Psoas muscle (tissue), 8 donors: ENCODE data around the gene C1S. TPM values are rescaled to one million over a fixed set of nuclear protein-coding genes. Genes with fewer than 3 reads are reported as not detected.

Experiments used
- ATAC-seq, 4 donors: fragments of 200-7000 bp; cut with Tn5 transposase; one replicate each; pipeline ENCODE4 v1.9.1; 2020; ENCODE audit warnings: moderate library complexity in 3 of 4, mild to moderate bottlenecking in 2 of 4
- DNase-seq, 2 donors: peaks; one replicate each; pipeline ENCODE4 v3.0.0-alpha.2; 2020
- H3K27ac ChIP-seq: fragments of 200-600 bp; one replicate; pipeline ENCODE4 v1.8.0; 2022
- H3K27me3 ChIP-seq, 3 donors: fragments of 200-600 bp in 1 of 3; one replicate each; pipeline versions ENCODE4 v1.6.1 to v1.8.0; 2013 to 2022; ENCODE audit warnings: low read length in 2 of 3, mild to moderate bottlenecking in 2 of 3, moderate library complexity in 1 of 3; ENCODE audit not compliant: insufficient read depth in 3 of 3
- H3K36me3 ChIP-seq, 2 donors: fragments of 200-600 bp in 1 of 2; one replicate each; pipeline versions ENCODE4 v1.6.1 to v1.8.0; 2013 to 2022; ENCODE audit warnings: low read depth in 1 of 2, mild to moderate bottlenecking in 1 of 2, moderate library complexity in 1 of 2; ENCODE audit not compliant: insufficient read depth in 1 of 2
- H3K4me1 ChIP-seq: fragments of 200-600 bp; one replicate; pipeline ENCODE4 v1.8.0; 2022
- H3K4me3 ChIP-seq: fragments of 200-600 bp; one replicate; pipeline ENCODE4 v1.8.0; 2022; ENCODE audit warnings: mild to moderate bottlenecking
- H3K9me3 ChIP-seq: fragments of 200-600 bp; one replicate; pipeline ENCODE4 v1.8.0; 2022
- WGBS, 3 donors: extraction: QIAGEN DNeasy Blood & Tissue Kit; methylation state at CpG; one replicate each; pipeline versions ENCODE4 v1.1.6 to v1.1.7; 2013; 5-methylcytosine and 5-hydroxymethylcytosine counted together
- intact Hi-C, 2 donors: fragments of 100-400 bp; cut with DNase I; formaldehyde crosslinking; loops; one replicate each; pipeline versions ENCODE4 v1.11.0 to v1.14.2; 2022
- polyA plus RNA-seq, 3 donors: library from polyadenylated mRNA; stranded (reverse); fragments of 200-250 nt; gene quantifications; one replicate each; pipeline ENCODE4 v1.2.3, GENCODE V29; 2013
- total RNA-seq, 4 donors: library from RNA; stranded (reverse); fragmentation: NEBNext Ultra II Directional in 2 of 4; extraction: Animal tissue kit (Norgen Biotek cat#: 25700) in 2 of 4; gene quantifications; one replicate each; pipeline versions ENCODE4 v1.2.1 to v1.2.4, GENCODE V29; 2021 to 2023
- TF ChIP-seq, protein P1 (sequence below): fragments of 200-600 bp; IDR thresholded peaks from one replicate; pipeline ENCODE4 v1.8.0; 2022; ENCODE audit warnings: antibody characterized with exemption
- donor health status: healthy with polysubstance abuse.
- donor health status: DM: no; HTN: no; CAD: no; lungs with moderate emphysema.
- donor health status: Bipolar disorder and iron deficiency.
- donor health status: healthy.
- donor health status: DM: yes; HTN: yes; CAD: no.
- donor health status: DM: no; HTN: no; CAD: no.
- donor health status: DM: no; HTN: no; CAD: no.
- donor health status: DM: yes; HTN: yes; CAD: no.

The C1S gene
- total and polyA plus RNA-seq, 7 donors = 35.9 to 98.5 (median 49.0) TPM

DNA sequence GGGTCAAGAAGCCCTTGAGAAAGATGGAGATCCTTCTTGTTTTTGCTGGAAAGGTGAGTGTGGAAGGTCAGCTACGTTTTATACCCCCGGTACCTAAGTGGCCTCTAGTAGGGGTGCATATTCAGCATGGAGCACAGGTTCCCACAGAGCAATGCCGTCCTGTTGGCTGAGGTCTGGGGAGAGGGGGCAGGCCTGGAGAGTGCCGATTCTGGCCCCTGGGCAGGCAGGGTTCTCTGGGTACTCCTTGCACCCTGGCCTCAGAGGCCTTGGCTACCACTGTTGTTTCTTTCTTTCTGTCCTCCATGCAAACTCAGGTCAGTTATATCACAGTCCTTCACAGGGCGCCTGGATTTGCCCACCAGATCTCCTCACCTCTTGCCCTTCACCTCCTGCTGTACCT, 59.6 kb downstream of the C1S start:
- H3K27me3 ChIP-seq = no peaks in the 10 kb centered on the region
- no peaks in the 10 kb centered on the region for H3K36me3 ChIP-seq
- H3K9me3 ChIP-seq = no peaks in the 10 kb centered on the region
- TF ChIP-seq, protein P1, sequence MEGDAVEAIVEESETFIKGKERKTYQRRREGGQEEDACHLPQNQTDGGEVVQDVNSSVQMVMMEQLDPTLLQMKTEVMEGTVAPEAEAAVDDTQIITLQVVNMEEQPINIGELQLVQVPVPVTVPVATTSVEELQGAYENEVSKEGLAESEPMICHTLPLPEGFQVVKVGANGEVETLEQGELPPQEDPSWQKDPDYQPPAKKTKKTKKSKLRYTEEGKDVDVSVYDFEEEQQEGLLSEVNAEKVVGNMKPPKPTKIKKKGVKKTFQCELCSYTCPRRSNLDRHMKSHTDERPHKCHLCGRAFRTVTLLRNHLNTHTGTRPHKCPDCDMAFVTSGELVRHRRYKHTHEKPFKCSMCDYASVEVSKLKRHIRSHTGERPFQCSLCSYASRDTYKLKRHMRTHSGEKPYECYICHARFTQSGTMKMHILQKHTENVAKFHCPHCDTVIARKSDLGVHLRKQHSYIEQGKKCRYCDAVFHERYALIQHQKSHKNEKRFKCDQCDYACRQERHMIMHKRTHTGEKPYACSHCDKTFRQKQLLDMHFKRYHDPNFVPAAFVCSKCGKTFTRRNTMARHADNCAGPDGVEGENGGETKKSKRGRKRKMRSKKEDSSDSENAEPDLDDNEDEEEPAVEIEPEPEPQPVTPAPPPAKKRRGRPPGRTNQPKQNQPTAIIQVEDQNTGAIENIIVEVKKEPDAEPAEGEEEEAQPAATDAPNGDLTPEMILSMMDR = no peak
- intact Hi-C loops = no loop called here
- peaks cover 4% of the 10 kb centered on the region for H3K4me1 ChIP-seq
- H3K4me3 ChIP-seq = no peak overlapping the region
- DNase-seq (no peak), ATAC-seq (no peak)
- WGBS, 3 donors = 78 to 86% (median 83%) methylated on average over 5 of the region's 5 CpGs
- no peak overlapping the region for H3K27ac ChIP-seq

Other genes with a start within 250 kb of the C1S start
- gene GPR162, start 238.9 kb upstream of the C1S start, total RNA-seq = 1 to 10 TPM in 3 of 4 donors, under 1 TPM in 1; 0.50 to 2.8 (median 1.2) TPM
- 1 to 10 TPM in 1 of 3 donors, under 1 TPM in 2; 0.60 to 1.8 (median 0.61) TPM for gene GPR162, start 238.9 kb upstream of the C1S start, polyA plus RNA-seq
- 1 to 10 TPM; 1.3 to 4.2 (median 3.2) TPM for gene P3H3, start 232.3 kb upstream of the C1S start, total RNA-seq
- gene P3H3, start 232.3 kb upstream of the C1S start, polyA plus RNA-seq = 1 to 10 TPM in 2 of 3 donors, under 1 TPM in 1; 0.87 to 1.2 (median 1.1) TPM
- gene GNB3, start 219.8 kb upstream of the C1S start, total RNA-seq = under 1 TPM; 0.23 to 0.69 (median 0.33) TPM
- gene GNB3, start 219.8 kb upstream of the C1S start, polyA plus RNA-seq = under 1 TPM; 0.13 to 0.60 (median 0.13) TPM
- 1 to 10 TPM in 1 of 4 donors, under 1 TPM in 2, not detected in 1; 0.79 to 1.1 (median 0.92) TPM for gene CDCA3, start 209.4 kb upstream of the C1S start, total RNA-seq
- 1 to 10 TPM in 1 of 3 donors, under 1 TPM in 2; 0.21 to 3.3 (median 0.56) TPM for gene CDCA3, start 209.4 kb upstream of the C1S start, polyA plus RNA-seq
- gene USP5, start 208.6 kb upstream of the C1S start, total RNA-seq = 100 to 1,000 TPM in 3 of 4 donors, 10 to 100 TPM in 1; 98.1 to 127 (median 112) TPM
- 10 to 100 TPM; 43.1 to 85.1 (median 49.5) TPM for gene USP5, start 208.6 kb upstream of the C1S start, polyA plus RNA-seq
- gene TPI1, start 193.2 kb upstream of the C1S start, total RNA-seq = 100 to 1,000 TPM; 537 to 822 (median 624) TPM
- 100 to 1,000 TPM; 588 to 952 (median 847) TPM for gene TPI1, start 193.2 kb upstream of the C1S start, polyA plus RNA-seq
- gene SPSB2, start 187.4 kb upstream of the C1S start, total RNA-seq = 1 to 10 TPM; 2.4 to 4.5 (median 3.2) TPM
- gene SPSB2, start 187.4 kb upstream of the C1S start, polyA plus RNA-seq = 10 to 100 TPM in 1 of 3 donors, 1 to 10 TPM in 2; 4.3 to 10.2 (median 6.7) TPM
- gene LRRC23, start 155.9 kb upstream of the C1S start, total RNA-seq = 10 to 100 TPM; 10.2 to 14.9 (median 12.5) TPM
- 10 to 100 TPM in 2 of 3 donors, 1 to 10 TPM in 1; 9.5 to 29.0 (median 14.3) TPM for gene LRRC23, start 155.9 kb upstream of the C1S start, polyA plus RNA-seq
- gene ENO2, start 146.1 kb upstream of the C1S start, total RNA-seq = 1 to 10 TPM; 2.0 to 4.6 (median 2.3) TPM
- gene ENO2, start 146.1 kb upstream of the C1S start, polyA plus RNA-seq = 1 to 10 TPM; 1.4 to 2.0 (median 1.8) TPM
- gene ATN1, start 132.8 kb upstream of the C1S start, total RNA-seq = 10 to 100 TPM; 43.3 to 55.8 (median 50.9) TPM
- 10 to 100 TPM; 24.9 to 46.0 (median 33.7) TPM for gene ATN1, start 132.8 kb upstream of the C1S start, polyA plus RNA-seq
- gene RNU7-1, start 116.9 kb upstream of the C1S start, total RNA-seq = not detected
- gene RNU7-1, start 116.9 kb upstream of the C1S start, polyA plus RNA-seq = not detected
- 100 to 1,000 TPM in 2 of 4 donors, 10 to 100 TPM in 2; 80.4 to 110 (median 95.6) TPM for gene C12orf57, start 116.7 kb upstream of the C1S start, total RNA-seq
- 100 to 1,000 TPM; 223 to 269 (median 247) TPM for gene C12orf57, start 116.7 kb upstream of the C1S start, polyA plus RNA-seq
- gene PTPN6, start 109.4 kb upstream of the C1S start, total RNA-seq = 1 to 10 TPM; 3.6 to 7.6 (median 4.6) TPM
- gene PTPN6, start 109.4 kb upstream of the C1S start, polyA plus RNA-seq = 1 to 10 TPM; 1.3 to 2.6 (median 2.1) TPM
- 100 to 1,000 TPM; 137 to 278 (median 180) TPM for gene PHB2, start 90.1 kb upstream of the C1S start, total RNA-seq
- gene PHB2, start 90.1 kb upstream of the C1S start, polyA plus RNA-seq = 100 to 1,000 TPM; 176 to 381 (median 208) TPM
- gene EMG1, start 89.8 kb upstream of the C1S start, total RNA-seq = 10 to 100 TPM; 30.1 to 59.4 (median 44.8) TPM
- 10 to 100 TPM; 26.6 to 66.5 (median 50.4) TPM for gene EMG1, start 89.8 kb upstream of the C1S start, polyA plus RNA-seq
- gene LPCAT3, start 42.2 kb upstream of the C1S start, total RNA-seq = 10 to 100 TPM; 24.0 to 56.5 (median 41.6) TPM
- gene LPCAT3, start 42.2 kb upstream of the C1S start, polyA plus RNA-seq = 10 to 100 TPM; 13.9 to 26.2 (median 17.4) TPM
- gene C1R, start 31.7 kb downstream of the C1S start, total RNA-seq = 10 to 100 TPM; 63.2 to 70.9 (median 68.1) TPM
- 10 to 100 TPM; 32.4 to 58.4 (median 44.5) TPM for gene C1R, start 31.7 kb downstream of the C1S start, polyA plus RNA-seq
- 10 to 100 TPM; 14.6 to 17.0 (median 15.5) TPM for gene C1RL, start 48.5 kb downstream of the C1S start, total RNA-seq
- 1 to 10 TPM; 2.7 to 6.2 (median 5.1) TPM for gene C1RL, start 48.5 kb downstream of the C1S start, polyA plus RNA-seq
- gene RBP5, start 68.2 kb downstream of the C1S start, total RNA-seq = under 1 TPM in 2 of 4 donors, not detected in 2; 0.48 to 0.61 TPM
- gene RBP5, start 68.2 kb downstream of the C1S start, polyA plus RNA-seq = 1 to 10 TPM in 2 of 3 donors, under 1 TPM in 1; 0.18 to 1.4 (median 1.2) TPM
- 1 to 10 TPM; 2.8 to 5.1 (median 3.3) TPM for gene CLSTN3, start 69.7 kb downstream of the C1S start, total RNA-seq
- gene CLSTN3, start 69.7 kb downstream of the C1S start, polyA plus RNA-seq = 1 to 10 TPM; 1.2 to 3.6 (median 1.3) TPM
- 100 to 1,000 TPM in 2 of 4 donors, 10 to 100 TPM in 2; 54.6 to 103 (median 94.2) TPM for gene PEX5, start 129.0 kb downstream of the C1S start, total RNA-seq
- 10 to 100 TPM; 51.9 to 98.9 (median 73.0) TPM for gene PEX5, start 129.0 kb downstream of the C1S start, polyA plus RNA-seq
- not detected for gene ACSM4, start 243.4 kb downstream of the C1S start, total RNA-seq
- gene ACSM4, start 243.4 kb downstream of the C1S start, polyA plus RNA-seq = not detected